CD8-positive, alpha-beta memory T cell (primary cell): ENCODE results near the gene CD99L2. TPM values are rescaled to one million over a fixed set of nuclear protein-coding genes. Genes with fewer than 3 reads are reported as not detected.
"Not testable (repeated sequence)": the region's sequence is repeated elsewhere in the genome, so short reads cannot be mapped to it uniquely, and the experiment has no call there.

Source experiments
- CTCF ChIA-PET: fragments of 350-600 bp; sonication (Branson Sonifier 250); formaldehyde crosslinking; loops from one replicate; lab custom pipeline; 2021; ENCODE audit warnings: antibody characterized with exemption; lab: Charles Lee
- POLR2A ChIA-PET: fragments of 350-600 bp; sonication (Branson Sonifier 250); formaldehyde crosslinking; loops from one replicate; lab custom pipeline; 2021; ENCODE audit warnings: antibody characterized with exemption; lab: Charles Lee
- DNase-seq, 5 donors: peaks; one replicate each; pipeline versions ENCODE4 v3.0.0 to v3.0.0-alpha.2; 2020 to 2022; ENCODE audit warnings: mixed read lengths in 1 of 5
- H3K27ac ChIP-seq: one replicate; pipeline ENCODE4 v1.7.0; 2013; ENCODE audit warnings: low read depth, mild to moderate bottlenecking, low read length, moderate library complexity
- H3K27me3 ChIP-seq: 2 replicates; pipeline ENCODE4 v1.7.0; 2013; ENCODE audit warnings: low read length, mild to moderate bottlenecking; ENCODE audit not compliant: insufficient read depth, poor library complexity, severe bottlenecking
- H3K36me3 ChIP-seq: 2 replicates; pipeline ENCODE4 v1.7.0; 2013; ENCODE audit warnings: mild to moderate bottlenecking, low read length, moderate library complexity; ENCODE audit not compliant: insufficient read depth
- H3K4me1 ChIP-seq: 2 replicates; pipeline ENCODE4 v1.7.0; 2013; ENCODE audit warnings: mild to moderate bottlenecking, low read length, moderate library complexity; ENCODE audit not compliant: insufficient read depth
- H3K4me3 ChIP-seq: 2 replicates; pipeline ENCODE4 v1.7.0; 2013; ENCODE audit warnings: mild to moderate bottlenecking, low read length
- H3K9me3 ChIP-seq: 2 replicates; pipeline ENCODE4 v1.7.0; 2013; ENCODE audit warnings: mild to moderate bottlenecking, low read length
- H3K27ac Mint-ChIP-seq, 8 donors: one replicate each; pipeline ENCODE4 v1.8.0; 2020 to 2021; ENCODE audit warnings: mixed read lengths in 8 of 8, mild to moderate bottlenecking in 6 of 8, inconsistent platforms in 3 of 8, moderate library complexity in 3 of 8
- H3K27me3 Mint-ChIP-seq, 2 donors: one replicate each; pipeline ENCODE4 v1.8.0; 2020 to 2021; ENCODE audit warnings: mixed read lengths in 2 of 2, mild to moderate bottlenecking in 1 of 2, moderate library complexity in 1 of 2
- H3K36me3 Mint-ChIP-seq, 3 donors: one replicate each; pipeline ENCODE4 v1.8.0; 2020 to 2021; ENCODE audit warnings: mixed read lengths in 3 of 3, inconsistent platforms in 1 of 3, mild to moderate bottlenecking in 1 of 3
- H3K4me1 Mint-ChIP-seq, 3 donors: one replicate each; pipeline ENCODE4 v1.8.0; 2020 to 2021; ENCODE audit warnings: mixed read lengths in 3 of 3, inconsistent platforms in 1 of 3, mild to moderate bottlenecking in 1 of 3
- H3K4me3 Mint-ChIP-seq, 7 donors: one replicate each; pipeline ENCODE4 v1.8.0; 2020 to 2021; ENCODE audit warnings: mixed read lengths in 7 of 7, mild to moderate bottlenecking in 6 of 7, moderate library complexity in 4 of 7, inconsistent platforms in 2 of 7
- H3K9me3 Mint-ChIP-seq, 5 donors: one replicate each; pipeline ENCODE4 v1.8.0; 2020 to 2022; ENCODE audit warnings: mixed read lengths in 5 of 5, mild to moderate bottlenecking in 3 of 5, moderate library complexity in 2 of 5, inconsistent platforms in 1 of 5
- polyA plus RNA-seq: library from polyadenylated mRNA; unstranded; fragments of 300-500 nt; fragmentation: Illumina TruSeq; gene quantifications from one replicate; pipeline ENCODE4 v1.2.3, GENCODE V29; 2021
- total RNA-seq, 2 experiments: library from RNA; stranded (reverse); gene quantifications; one replicate each; pipeline ENCODE4 v1.2.3, GENCODE V29; 2021

CD99L2 gene
- total and polyA plus RNA-seq, 3 experiments from 2014 or later, result 13.7 to 15.9 (median 14.7) TPM

DNA sequence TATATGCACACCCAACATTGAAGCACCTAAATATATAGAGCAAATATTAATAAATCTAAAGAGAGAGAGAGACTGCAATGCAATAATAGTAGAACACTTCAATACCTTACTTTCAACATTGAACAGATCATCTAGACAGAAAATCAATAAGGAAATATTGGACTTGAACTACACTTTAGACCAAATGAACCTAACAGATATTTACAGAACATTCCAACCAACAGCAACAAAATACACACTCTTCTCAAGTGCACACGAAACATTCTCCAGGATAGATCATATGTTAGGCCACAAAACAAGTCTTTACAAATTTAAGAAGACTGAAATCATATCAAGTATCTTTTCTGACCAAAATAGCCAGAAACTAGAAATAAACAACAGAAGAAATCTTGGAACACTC, 66.6 kb downstream of the CD99L2 start:
- Mint-ChIP-seq H3K4me1 (peaks cover 0 to 4% (median 2%) of the 10 kb centered on the region in 3 donors), H3K27me3 (no peaks in the 10 kb centered on the region), H3K36me3 (peaks cover 0 to 29% (median 4%) of the 10 kb centered on the region in 3 donors), H3K27ac (no peak overlapping the region), H3K4me3 (no peak overlapping the region), H3K9me3 (peaks cover 2 to 4% (median 3%) of the 10 kb centered on the region in 5 donors)
- H3K27ac ChIP-seq, result no peak overlapping the region
- no peaks in the 10 kb centered on the region for H3K9me3 ChIP-seq
- no peaks in the 10 kb centered on the region for H3K4me1 ChIP-seq
- no peak overlapping the region for H3K4me3 ChIP-seq
- ChIA-PET POLR2A (no interaction called here), CTCF (no interaction called here)
- H3K36me3 ChIP-seq, result no peaks in the 10 kb centered on the region
- no peaks in the 10 kb centered on the region for H3K27me3 ChIP-seq
- DNase-seq, result no peak

DNA sequence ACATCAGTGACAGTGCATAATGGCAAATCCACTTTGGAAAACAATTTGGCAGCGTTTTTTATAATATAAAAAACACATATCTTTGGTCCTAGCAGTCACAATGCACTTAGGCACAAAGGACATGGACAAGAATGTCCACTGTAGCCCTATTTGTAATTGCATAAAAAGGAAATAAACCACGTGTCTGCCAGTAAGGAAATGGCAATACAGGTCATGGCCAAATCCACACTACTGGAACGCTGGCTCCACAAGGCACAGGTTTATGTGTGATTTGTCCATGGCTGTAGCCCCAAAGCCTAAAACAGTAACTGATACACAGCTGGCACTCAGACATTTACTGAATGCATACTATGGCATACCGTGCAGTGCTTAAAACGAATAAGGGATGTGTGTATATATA, 69.7 kb downstream of the CD99L2 start:
- peaks cover 0 to 2% (median 0%) of the 10 kb centered on the region in 5 donors for H3K9me3 Mint-ChIP-seq
- peaks cover 0 to 4% (median 2%) of the 10 kb centered on the region in 3 donors for H3K4me1 Mint-ChIP-seq
- no peak overlapping the region for H3K27ac ChIP-seq
- H3K9me3 ChIP-seq, result no peaks in the 10 kb centered on the region
- H3K36me3 Mint-ChIP-seq, result peaks cover 0 to 37% (median 16%) of the 10 kb centered on the region in 3 donors
- H3K27me3 ChIP-seq, result no peaks in the 10 kb centered on the region
- H3K4me1 ChIP-seq, result no peaks in the 10 kb centered on the region
- H3K4me3 ChIP-seq, result no peak overlapping the region
- DNase-seq, result no peak
- ChIA-PET POLR2A (no interaction called here), CTCF (no interaction called here)
- H3K27ac Mint-ChIP-seq, result no peak overlapping the region
- peaks cover 0 to 1% of the 10 kb centered on the region in 2 donors for H3K27me3 Mint-ChIP-seq
- H3K4me3 Mint-ChIP-seq, result no peak overlapping the region
- no peaks in the 10 kb centered on the region for H3K36me3 ChIP-seq

DNA sequence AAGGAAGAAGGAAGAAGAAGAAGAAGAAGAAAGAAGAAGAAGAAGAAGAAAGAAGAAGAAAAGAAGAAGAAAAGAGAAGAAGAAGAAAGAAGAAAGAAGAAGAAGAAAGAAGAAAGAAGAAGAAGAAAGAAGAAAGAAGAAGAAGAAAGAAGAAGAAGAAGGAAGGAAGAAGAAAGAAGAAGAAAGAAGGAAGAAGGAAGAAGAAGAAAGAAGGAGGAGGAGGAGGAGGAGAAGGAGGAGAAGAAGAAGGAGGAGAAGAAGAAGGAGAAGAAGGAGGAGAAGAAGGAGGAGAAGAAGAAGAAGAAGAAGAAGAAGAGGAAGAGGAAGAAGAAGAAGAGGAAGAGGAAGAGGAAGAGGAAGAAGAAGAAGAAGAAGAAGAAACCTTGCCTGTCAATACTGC, 74.1 kb downstream of the CD99L2 start:
- peaks cover under 1 to 34% (median 34%) of the 10 kb centered on the region in 3 donors for H3K36me3 Mint-ChIP-seq
- H3K27me3 Mint-ChIP-seq, H3K4me1 ChIP-seq, POLR2A ChIA-PET, H3K4me1 Mint-ChIP-seq, H3K4me3 ChIP-seq, H3K27ac ChIP-seq, H3K9me3 ChIP-seq, CTCF ChIA-PET, H3K27ac Mint-ChIP-seq, H3K4me3 Mint-ChIP-seq, DNase-seq, H3K27me3 ChIP-seq, H3K36me3 ChIP-seq: not testable (repeated sequence)
- peaks cover 0 to 12% (median 6%) of the 10 kb centered on the region in 5 donors for H3K9me3 Mint-ChIP-seq

DNA sequence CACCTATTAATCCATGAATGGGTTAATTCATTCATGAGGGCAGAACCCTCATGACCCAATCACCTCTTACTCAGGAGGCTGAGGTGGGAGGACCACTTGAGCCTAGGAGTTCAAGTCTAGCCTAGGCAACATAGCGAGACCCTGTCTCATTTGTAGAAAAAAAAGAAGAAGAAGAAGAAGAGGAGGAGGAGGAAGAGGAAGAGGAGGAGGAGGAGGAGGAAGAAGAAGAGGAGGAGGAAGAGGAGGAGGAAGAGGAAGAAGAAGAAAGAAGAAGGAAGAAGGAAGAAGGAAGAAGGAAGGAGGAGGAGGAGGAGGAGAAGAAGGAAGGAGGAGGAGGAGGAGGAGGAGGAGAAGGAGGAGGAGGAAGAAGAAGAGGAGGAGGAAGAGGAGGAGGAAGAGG, 74.6 kb downstream of the CD99L2 start:
- Mint-ChIP-seq H3K36me3 (peaks cover 3 to 34% (median 34%) of the 10 kb centered on the region in 3 donors), H3K9me3 (peaks cover 0 to 12% (median 6%) of the 10 kb centered on the region in 5 donors)
- POLR2A ChIA-PET, H3K27me3 ChIP-seq, H3K27me3 Mint-ChIP-seq, DNase-seq, H3K4me3 ChIP-seq, H3K4me1 Mint-ChIP-seq, H3K27ac Mint-ChIP-seq, H3K27ac ChIP-seq, H3K4me3 Mint-ChIP-seq, H3K4me1 ChIP-seq, H3K36me3 ChIP-seq, CTCF ChIA-PET, H3K9me3 ChIP-seq: not testable (repeated sequence)

DNA sequence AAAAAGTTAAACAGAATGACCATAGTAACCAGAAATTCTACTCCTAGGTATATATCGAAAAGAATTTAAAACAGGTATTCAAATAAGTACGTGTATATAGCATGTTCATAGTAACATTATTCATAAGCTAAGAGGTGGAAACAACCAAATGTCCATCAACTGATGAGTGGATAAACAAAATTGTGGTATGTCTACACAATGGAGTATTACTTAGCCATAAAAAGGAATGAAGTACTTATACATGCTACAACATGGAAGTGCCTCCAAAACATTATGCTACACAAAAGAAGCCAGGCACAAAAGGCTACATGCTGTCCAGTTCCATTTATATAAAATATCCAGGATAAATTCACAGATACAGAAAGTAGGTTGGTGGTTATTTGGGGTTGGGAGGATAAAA, 76.5 kb downstream of the CD99L2 start:
- no peak overlapping the region for H3K4me3 Mint-ChIP-seq
- Histone ChIP-seq H3K27ac (no peak overlapping the region), H3K4me3 (no peak overlapping the region), H3K36me3 (no peaks in the 10 kb centered on the region), H3K27me3 (no peaks in the 10 kb centered on the region), H3K4me1 (no peaks in the 10 kb centered on the region), H3K9me3 (no peaks in the 10 kb centered on the region)
- no peaks in the 10 kb centered on the region for H3K4me1 Mint-ChIP-seq
- ChIA-PET CTCF (no interaction called here), POLR2A (no interaction called here)
- DNase-seq, result no peak
- H3K9me3 Mint-ChIP-seq, result peaks cover 0 to 15% (median 11%) of the 10 kb centered on the region in 5 donors
- H3K27ac Mint-ChIP-seq, result no peak overlapping the region
- peaks cover 0 to 4% of the 10 kb centered on the region in 2 donors for H3K27me3 Mint-ChIP-seq
- peaks cover 5 to 43% (median 26%) of the 10 kb centered on the region in 3 donors for H3K36me3 Mint-ChIP-seq

DNA sequence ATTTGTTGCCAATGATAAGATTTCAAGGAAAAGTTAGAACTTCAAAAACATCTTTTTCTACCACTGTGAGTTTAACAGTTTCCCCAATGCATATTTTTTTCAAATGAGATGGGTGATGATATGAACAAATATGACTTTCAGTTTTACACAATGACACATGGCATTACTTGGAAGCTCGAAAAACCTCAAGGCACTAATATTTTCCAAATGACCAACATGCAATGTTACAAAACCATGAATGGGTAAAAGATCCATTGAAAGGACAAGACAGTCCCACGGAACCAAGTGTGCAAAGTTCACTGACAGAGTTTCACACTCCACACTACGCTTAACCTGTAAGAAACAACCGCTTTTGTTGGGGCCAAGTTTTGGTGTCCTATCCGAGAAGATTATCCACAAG, 84.5 kb downstream of the CD99L2 start:
- H3K4me1 ChIP-seq, result no peaks in the 10 kb centered on the region
- no peak for DNase-seq
- ChIA-PET POLR2A (no interaction called here), CTCF (no interaction called here)
- Mint-ChIP-seq H3K4me3 (no peak overlapping the region), H3K9me3 (peaks cover 0 to 4% (median 0%) of the 10 kb centered on the region in 5 donors), H3K27me3 (no peaks in the 10 kb centered on the region), H3K27ac (no peak overlapping the region), H3K4me1 (peaks cover 0 to 9% (median 0%) of the 10 kb centered on the region in 3 donors), H3K36me3 (peaks cover 3 to 33% (median 11%) of the 10 kb centered on the region in 3 donors)
- no peaks in the 10 kb centered on the region for H3K36me3 ChIP-seq
- no peak overlapping the region for H3K27ac ChIP-seq
- H3K4me3 ChIP-seq, result no peak overlapping the region
- H3K9me3 ChIP-seq, result no peaks in the 10 kb centered on the region
- H3K27me3 ChIP-seq, result no peaks in the 10 kb centered on the region

DNA sequence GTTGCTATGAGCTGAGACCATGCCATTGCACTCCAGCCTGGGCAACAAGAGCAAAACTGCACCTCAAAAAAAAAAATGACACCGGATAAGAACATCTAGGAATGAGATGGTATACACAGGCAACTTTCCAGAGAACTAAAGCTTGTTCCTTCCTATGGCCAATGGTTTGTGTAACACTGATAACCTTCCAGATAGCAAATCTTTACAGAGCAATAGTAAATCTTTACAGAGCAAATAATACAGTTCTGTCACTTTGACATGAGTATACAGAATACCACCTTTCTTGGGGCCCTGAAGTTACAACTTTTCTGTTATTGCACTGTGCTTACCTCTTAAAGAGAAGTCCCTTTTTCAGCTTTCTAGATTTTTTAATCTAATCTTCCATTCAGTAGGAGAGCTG, 91.6 kb downstream of the CD99L2 start:
- H3K27me3 Mint-ChIP-seq, result peaks cover 0 to 1% of the 10 kb centered on the region in 2 donors
- H3K4me1 ChIP-seq, result no peaks in the 10 kb centered on the region
- H3K27ac ChIP-seq, result no peak overlapping the region
- no peak overlapping the region for H3K27ac Mint-ChIP-seq
- POLR2A ChIA-PET, result no interaction called here
- no peak for DNase-seq
- H3K9me3 ChIP-seq, result no peaks in the 10 kb centered on the region
- H3K9me3 Mint-ChIP-seq, result no peaks in the 10 kb centered on the region
- H3K4me3 ChIP-seq, result no peak overlapping the region
- no peaks in the 10 kb centered on the region for H3K4me1 Mint-ChIP-seq
- CTCF ChIA-PET, result no interaction called here
- H3K27me3 ChIP-seq, result no peaks in the 10 kb centered on the region
- H3K36me3 ChIP-seq, result no peaks in the 10 kb centered on the region
- H3K4me3 Mint-ChIP-seq, result no peak overlapping the region
- H3K36me3 Mint-ChIP-seq, result peaks cover 2 to 19% (median 4%) of the 10 kb centered on the region in 3 donors

DNA sequence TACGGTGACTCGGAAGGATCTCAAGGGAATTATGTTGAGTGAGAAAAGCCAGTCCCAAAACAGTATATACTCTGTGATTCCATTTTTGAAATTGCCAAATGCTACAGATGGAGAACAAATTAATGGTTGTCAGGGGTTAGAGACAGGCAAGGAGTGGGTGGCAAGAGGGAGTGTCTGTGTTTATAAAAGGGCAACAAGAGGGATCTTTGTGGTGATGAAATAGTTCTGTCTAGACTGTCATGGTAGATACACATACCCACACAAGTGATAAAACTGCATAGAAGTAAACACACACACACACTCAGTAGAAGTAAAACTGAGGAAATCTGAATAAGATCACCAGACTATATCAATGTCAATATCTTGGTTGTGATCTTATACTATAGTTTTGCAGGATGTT, 92.7 kb downstream of the CD99L2 start:
- Mint-ChIP-seq H3K27ac (peak overlapping the region in 1 of 8 donors; percentile 41), H3K4me3 (no peak overlapping the region), H3K4me1 (no peaks in the 10 kb centered on the region), H3K36me3 (peaks cover 2 to 24% (median 4%) of the 10 kb centered on the region in 3 donors), H3K9me3 (no peaks in the 10 kb centered on the region), H3K27me3 (peaks cover 0 to 1% of the 10 kb centered on the region in 2 donors)
- H3K4me3 ChIP-seq, result no peak overlapping the region
- no peak for DNase-seq
- no peaks in the 10 kb centered on the region for H3K27me3 ChIP-seq
- no peak overlapping the region for H3K27ac ChIP-seq
- POLR2A ChIA-PET, result no interaction called here
- H3K36me3 ChIP-seq, result no peaks in the 10 kb centered on the region
- H3K4me1 ChIP-seq, result no peaks in the 10 kb centered on the region
- no peaks in the 10 kb centered on the region for H3K9me3 ChIP-seq
- CTCF ChIA-PET, result no interaction called here
